ENCODE data around the gene MET. TPM values are rescaled to one million over a fixed set of nuclear protein-coding genes. Genes with fewer than 3 reads are reported as not detected.
"Not testable (repeated sequence)": the region's sequence is repeated elsewhere in the genome, so short reads cannot be mapped to it uniquely, and the experiment has no call there.

Gene MET
- polyA plus RNA-seq, 12 donors: 11.1 to 20.1 (median 15.9) TPM; not detected in 1

DNA sequence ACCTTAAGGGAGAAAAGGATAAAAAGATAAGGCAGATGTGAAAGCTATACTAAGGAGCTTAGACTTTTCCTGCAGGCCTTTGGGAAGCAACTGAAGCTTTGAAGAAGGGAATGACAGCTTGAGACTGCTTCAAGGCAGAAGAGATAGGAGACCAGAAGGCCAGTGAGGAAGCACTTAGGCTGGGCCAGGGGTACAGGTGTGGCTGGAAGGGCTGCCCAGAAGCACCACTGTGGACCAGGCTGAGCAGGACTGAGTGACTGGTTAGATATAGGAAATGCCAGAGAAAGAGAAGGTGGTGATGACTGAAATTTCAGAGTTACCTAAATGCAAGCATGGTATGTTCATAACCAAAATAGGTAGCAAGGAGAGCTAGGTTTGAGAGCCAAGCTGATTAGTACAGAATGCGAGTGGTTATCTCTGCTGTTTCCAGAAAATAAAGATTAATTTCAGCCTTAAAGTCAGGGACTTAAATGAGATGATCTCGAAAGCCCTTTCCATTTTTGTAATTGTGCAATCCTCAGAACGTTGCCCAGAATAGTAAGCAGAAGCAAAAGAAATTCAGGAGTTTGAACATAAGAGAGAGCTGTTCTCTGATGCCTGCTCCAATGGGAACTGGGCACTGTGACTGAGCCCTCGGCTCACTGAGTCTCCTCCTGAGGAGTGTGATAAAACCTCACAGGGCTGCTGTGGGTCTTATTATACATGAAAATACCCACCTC lies 54.9 kb downstream of the MET start:
- DNase-seq: no peak

DNA sequence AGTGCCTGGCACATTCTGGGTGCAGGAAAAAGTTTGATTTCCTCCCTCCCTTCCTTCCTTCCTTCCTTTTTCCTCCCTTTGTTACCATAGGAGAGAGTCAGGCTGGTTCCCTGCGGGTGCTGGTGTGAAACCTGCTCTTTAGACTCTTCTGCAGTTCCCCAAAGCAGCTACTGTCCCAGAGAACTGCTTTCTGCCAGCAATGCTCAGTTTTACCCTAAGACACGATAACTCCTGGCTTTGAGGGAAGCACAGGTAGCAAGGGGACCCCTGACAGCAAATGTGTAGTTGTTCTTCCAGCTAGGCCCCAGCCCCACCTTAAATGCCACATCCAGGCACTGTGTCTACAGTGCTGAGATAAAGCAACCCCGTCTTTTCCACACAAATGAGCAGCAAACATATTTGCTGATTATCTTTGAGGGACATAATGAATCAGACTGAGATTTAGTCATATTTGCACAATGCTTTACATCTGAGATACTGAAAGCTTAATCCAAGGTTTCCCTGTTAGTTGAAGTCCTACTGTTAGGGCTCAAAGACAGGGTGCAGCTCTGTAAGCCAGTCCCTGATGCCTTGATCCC lies 55.5 kb downstream of the MET start:
- no peak for DNase-seq

DNA sequence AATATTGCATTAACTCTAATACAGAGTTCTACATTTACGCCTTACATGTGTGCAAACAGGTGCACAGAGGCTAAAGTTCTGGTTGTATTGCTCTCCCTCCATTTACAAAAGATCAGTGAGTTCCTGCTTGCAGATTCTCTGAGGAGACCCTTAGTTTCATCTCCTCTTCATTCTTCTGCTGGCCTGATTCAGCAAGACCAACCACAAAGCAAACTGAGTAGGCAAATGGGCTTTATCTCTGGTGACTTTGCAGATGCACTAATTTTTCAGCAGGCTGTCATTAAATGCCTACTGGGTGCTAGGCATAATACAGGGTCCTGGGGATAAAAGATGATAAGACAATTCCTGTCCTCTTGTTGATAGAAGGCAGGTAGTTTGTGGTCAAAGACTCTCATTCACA lies 56.4 kb downstream of the MET start:
- DNase-seq: no peak

DNA sequence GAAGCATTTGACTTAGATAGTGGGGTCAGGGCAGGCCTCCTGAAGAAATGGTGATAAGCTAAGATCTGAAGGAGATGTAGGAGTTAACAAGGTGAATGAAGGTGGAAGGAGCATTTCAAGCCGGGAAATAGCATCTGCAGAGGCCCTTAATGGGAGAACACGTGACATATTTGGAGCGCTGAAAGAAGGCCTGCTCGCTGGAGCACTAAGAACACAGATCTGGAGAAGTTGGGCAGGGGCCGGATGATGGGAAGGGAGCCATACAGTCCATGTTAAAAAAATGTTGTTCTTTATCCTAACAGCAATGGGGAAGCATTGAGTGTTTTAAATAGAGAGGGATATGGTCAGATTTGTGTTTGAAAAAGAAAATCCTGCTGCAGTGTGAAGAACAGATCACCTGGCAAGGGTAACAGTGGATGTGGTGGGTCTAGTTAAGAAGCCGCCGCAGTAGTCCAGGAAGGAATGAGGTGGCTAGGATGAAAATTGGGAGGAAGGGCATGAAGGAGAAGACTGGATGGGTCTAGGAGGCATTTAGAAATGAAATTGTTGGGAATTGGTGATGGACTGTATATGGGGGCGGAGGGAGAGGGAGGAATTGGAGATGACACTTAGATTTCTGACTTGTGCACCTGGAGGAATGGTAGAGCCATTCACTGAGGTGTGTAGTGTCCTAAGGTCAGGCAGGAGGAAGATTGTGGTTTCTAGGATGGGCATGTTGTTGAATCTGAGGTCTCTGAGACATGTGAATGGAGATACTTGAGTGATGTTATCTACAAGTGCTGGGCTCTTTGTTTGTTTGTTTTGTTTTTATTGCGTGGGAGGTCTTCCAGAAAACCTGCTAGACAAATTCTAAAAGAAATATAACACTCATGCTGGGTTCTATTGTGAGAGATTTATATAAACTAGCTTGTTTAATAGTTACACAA lies 58.4 kb downstream of the MET start:
- no peak for DNase-seq

DNA sequence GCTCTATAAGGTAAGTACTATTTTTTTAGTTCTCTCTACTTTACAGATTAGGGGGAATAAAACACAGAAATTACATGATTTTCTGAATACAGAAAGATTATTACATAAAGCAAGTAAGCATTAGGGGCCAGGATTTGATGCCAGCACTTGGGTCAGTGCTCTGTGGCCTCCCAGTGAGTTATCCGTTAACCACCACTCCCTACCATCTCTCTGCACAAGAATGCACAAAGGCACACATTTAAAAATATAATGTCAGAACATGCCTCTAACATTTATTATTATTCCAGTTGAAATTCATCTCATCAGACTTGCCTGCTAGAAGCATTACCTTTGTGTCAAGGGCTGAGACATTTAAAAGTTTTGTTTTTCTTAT lies 59.0 kb downstream of the MET start:
- no peak for DNase-seq

DNA sequence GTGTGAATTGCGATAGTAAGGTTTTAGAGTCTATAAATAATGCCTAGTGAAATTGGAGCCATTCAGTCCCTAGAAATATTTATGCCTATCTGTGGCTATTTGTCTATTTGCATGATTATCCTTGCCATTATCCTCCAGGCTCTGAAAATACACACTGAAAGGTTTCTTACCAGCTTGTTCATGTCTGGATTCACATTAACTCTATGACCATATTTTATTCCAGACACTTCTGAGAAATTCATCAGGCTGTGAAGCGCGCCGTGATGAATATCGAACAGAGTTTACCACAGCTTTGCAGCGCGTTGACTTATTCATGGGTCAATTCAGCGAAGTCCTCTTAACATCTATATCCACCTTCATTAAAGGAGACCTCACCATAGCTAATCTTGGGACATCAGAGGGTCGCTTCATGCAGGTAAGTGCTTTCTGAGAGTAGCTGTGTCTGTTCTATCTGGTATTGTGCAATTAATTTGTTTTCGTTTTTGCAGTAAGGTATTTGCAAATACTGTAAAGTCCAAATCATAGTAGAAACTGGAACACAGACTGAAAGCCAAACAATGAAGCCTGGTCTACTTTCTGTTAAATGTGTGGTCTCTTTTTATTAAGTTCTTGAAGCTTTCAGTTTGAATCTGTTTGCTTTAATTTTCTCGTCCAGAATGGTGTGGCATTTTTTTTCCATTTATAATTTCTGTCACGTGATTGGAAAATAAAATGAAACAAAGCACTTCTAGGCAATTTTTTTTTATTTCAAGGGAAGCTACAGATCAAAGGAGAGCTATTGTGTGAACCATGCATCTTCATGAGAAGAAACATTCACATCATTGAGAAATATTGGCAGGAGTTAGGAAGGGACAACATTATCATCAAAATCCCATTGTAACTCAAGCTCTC lies 59.7 kb downstream of the MET start:
- DNase-seq: no peak

DNA sequence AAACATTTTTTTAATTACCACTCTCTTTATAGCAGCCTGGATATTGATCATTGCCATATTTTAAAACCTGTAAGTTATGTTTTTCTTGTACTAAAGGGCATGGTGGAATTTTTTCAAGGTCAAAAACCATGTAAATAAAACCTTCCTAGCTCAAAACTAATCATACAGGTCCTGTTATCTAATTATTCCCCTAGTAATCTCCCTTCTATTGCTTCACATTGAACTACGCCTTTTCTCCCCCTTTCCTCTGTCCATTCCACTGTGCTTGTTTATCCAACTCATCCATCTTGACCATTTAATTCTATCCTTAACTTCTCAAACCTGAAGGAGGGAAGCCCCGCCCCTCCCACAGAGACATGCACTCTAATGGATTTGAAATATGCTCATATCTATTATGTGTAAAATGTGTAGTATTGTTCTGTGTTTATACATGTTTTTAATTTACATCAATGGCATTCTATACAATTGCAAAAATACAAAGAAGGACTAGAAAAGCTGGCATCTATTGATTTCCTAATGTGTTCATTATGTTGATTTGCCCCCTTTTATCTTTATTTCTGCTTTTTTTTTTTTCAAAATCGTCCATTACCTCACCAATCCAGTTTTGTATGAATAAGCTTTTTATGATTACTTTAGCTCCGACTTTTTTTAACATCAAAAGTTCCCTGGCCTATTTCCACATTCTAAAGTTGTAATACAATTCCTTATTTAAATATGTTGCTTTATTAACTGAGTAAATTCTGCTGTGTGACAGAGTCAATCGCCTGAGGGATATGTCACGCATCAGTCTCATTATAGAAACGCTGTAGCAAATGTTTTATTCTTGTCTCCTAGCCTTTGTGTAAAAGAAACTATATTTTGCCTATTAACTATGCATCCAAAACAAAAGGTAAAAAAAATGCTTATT lies 61.0 kb downstream of the MET start:
- no peak for DNase-seq

DNA sequence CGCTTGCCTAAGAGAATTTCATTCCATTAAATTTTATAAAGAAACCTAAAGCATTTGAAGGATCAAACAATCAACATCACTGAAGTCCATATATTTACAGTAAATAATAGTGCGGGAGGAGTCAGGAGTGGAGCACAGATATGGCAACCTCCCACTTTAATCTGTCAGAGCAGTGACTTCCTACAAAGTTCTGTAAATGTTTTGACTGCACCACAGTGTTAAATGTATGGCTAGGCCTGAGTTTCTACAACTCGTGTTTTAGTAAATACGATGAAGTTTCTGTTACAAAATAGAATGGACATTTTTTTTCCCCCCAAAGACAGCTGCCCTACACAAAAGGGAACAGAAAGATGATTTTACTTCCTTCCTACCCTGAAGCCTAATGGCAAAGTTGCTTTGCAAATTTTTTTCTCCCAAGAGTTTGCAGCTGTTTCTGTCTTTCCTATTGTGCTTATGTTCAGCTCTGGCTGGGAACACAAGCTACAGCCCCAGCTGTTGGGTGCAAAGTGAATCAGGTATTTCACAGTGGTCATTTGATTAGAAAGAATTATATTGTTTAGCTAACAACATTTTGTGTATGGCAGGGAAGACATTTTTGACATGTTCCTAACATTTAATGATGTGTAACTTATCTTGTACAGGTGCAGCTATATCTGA lies 62.1 kb downstream of the MET start:
- DNase-seq: peak; percentile 35

DNA sequence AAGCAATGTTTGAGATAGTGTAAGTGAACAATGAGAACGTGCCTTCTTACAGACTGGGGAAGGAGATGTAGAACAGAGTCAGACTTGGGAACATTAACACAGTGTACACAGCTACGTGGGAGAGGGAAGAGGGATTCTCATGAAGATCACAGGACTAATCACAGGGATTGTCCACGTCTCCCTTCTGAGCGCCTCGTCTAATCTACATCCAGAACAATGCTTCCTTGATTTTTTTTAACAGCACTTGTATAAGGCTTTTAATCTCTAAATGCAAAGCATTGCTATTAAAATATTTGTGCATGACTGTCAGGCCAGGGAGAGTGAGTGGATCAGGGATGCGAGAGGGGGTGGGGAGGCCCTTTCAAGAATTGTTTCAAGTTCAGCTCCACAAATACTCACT lies 62.7 kb downstream of the MET start:
- DNase-seq: no peak

DNA sequence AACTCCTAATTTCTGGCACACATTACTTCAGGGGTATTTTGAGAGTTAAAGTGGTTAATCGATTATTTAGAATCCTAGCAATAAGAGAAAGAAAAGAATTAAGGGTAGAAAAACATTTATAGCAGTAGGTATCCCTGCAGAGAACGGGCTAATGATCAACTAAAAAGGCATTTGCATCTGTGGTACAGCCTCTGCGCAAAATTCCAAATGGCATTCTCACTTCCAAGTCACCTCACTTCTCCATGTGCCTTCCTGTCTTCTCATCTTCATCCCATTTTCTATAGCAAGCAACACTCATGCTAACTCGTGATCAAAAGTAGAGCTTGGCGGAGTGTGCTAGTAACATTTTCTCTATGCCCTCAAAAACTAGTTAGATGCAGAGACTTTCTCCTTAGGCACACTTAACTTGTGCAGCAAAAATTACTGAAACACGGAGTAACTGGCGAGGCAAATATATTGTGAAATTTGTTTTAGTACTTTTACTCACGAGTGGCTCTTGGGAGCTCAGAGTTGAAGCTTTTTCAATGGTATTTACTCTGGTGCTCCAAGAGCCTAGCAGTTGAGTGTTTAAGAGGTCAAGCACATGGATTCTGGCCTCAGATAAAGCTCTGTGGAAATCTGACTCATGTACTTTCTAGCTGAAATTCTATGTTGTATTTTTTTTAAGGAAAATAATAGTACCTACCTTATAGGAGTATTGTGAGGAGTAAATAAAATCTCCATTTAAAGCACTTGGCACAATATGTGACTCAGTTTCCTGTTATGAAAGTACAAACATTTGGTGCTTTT lies 65.1 kb downstream of the MET start:
- no peak for DNase-seq

DNA sequence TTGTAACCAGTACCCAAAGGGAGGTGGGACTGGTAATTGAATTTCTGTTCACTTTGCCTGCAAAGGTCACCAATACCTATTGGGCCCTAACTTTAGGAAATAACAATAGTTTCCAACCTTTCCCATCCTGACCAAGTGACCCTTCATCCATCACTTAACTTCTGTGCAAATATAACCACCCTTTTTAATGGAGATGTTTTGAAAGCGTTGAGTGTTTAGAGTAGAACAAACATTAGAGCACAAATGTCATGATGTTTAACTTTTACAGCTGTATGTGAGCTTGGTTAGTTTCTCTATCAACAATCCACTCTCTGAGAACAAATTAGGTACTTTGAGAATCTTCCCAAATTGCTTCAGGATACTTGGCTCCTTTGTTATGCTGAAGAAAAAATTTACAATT lies 66.4 kb downstream of the MET start:
- DNase-seq: no peak

DNA sequence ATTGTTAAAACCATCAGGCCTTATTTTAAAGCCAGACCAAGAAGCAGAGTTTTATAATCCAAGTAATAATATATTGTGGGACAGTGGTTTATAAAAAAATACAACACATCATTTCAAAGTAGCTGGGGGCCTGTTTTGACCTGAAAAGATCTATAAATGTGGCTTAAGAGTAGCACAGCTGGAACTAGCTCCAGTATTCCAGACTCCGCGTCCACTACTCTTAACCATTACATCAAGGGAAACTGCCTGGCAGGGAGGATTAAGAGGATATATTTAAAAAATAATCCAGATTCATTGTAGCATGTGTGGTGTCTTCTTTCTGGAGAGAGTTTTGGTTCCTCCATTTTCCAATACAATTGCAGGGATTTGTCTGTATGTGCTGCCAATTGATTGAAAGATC lies 67.3 kb downstream of the MET start:
- no peak for DNase-seq

DNA sequence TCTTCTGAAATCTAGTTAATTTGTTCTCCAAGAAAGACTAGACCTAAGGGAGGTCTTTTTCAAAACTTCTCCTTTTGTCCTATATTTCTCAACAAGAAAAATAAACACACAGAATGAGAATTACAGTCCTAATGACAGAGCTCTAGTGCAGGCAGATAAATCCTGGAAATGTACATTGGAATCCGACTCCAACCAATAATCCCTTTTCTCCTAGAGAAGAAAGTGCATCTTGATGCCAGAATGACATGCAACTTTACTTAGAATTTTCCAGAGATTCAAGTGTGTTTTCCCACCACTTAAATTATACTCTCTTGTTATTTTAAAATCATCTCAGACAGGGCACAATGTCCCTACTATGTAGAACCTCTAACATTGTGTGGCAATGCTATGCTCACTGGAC lies 68.2 kb downstream of the MET start:
- DNase-seq: no peak

DNA sequence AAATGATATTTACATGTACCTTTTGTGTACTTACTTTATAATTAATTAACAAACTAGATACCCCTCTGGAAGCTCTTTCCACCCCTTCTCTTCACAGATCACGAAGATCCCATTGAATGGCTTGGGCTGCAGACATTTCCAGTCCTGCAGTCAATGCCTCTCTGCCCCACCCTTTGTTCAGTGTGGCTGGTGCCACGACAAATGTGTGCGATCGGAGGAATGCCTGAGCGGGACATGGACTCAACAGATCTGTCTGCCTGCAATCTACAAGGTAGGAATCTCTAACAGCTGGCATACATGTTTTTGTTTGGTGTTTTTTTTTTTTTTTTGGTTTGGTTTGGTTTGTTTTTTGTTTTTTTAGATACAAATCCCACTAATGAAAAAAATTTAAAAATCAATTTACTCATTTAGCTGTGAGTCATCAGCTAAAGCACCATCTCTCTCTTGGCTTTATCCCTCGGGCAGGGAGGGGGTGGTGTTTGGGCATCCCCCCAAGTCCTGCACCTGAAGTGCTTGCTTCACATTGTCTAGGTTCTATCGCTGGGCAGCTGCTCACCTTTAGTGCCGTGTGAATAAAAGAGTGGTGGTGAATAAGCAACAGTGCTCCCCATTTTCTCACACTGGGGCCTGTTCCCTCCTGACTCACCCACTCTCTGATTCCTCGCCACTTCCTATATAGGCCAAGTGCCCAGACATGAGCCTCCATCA lies 68.9 kb downstream of the MET start:
- no peak for DNase-seq

DNA sequence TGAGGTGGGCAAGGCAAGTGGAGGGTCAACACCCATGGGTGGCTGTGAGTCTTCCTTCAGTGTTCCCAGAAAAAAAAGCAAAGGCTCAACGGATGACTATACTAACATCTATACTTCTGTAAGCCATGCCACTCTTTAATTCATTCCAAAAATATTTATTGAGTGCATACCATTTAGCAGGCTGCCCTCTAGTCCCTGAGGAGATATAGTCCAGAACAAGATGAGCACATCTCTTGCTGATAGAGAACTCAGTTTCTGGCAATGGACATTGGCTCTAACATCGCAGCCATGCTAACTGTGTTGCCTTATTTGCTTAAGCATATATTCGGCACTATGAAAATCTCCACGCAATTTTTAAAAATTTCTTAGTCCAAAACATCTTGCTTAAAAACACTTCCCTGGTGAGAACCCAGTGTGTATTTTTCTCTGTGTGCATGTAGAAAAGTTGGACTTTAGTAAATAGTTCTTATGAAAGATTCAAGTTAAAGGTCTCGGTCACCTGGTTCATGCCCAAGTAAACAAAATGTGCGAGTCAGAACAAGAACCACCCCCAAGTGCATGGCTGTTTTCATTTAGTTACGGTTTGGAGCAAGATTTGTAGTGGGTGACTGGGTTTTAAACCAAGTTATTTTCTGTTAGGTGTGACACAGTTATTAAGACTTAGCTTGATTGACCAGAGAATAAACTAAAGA lies 69.8 kb downstream of the MET start:
- DNase-seq: no peak

DNA sequence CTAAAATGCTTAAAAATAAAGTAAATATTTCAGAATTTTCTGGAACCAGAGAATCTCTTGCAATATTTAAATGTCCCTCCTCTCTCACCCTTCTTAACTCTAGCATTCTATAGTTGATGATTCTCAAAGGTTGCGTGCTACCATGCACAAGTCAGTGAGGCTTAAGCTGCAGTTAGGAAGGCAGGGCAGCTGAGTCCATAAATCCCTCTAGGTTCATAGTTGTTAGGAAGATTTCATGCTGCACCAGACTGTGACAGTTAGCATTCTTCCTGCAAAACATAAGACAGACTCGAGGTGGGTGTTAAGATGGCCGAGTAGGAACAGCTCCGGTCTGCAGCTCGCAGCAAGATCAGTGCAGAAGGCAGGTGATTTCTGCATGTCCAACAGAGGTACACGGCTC lies 70.6 kb downstream of the MET start:
- no peak for DNase-seq

DNA sequence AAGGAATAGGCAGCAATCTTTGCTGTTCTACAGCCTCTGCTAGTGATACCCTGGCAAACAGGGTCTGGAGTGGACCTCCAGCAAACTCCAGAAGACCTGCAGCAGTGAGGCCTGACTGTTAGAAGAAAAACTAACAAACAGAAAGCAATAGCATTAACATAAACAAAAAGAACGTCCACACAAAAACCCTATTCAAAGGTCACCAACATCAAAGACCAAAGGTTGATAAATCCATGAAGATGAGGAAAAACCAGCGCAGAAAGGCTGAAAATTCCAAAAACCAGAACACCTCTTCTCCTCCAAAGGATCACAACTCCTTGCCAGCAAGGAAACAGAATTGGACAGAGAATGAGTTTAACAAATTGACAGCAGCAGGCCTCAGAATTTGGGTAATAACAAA lies 71.8 kb downstream of the MET start:
- not testable (repeated sequence) for DNase-seq

DNA sequence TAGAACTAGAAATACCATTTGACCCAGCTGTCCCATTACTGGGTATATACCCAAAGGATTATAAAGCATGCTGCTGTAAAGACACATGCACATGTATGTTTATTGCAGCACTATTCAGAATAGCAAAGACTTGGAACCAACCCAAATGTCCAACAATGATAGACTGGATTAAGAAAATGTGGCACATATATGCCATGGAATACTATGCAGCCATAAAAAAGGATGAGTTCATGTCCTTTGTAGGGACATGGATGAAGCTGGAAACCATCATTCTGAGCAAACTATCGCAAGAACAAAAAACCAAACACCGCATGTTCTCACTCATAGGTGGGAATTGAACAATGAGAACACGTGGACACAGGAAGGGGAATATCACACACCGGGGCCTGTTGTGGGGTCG lies 74.4 kb downstream of the MET start:
- DNase-seq: not testable (repeated sequence)

Data from muscle of arm (tissue), 12 donors.